Kidney epithelial cell (primary cell): ENCODE data around the gene SLC10A3. TPM values are rescaled to one million over a fixed set of nuclear protein-coding genes. Genes with fewer than 3 reads are reported as not detected.

Experiments
- DNase-seq: peaks from one replicate; pipeline ENCODE4 v3.0.0-alpha.2; 2010; ENCODE audit warnings: low read depth
- H3K27me3 ChIP-seq: 2 replicates; pipeline ENCODE4 v1.6.0; 2011; ENCODE audit warnings: low read length; ENCODE audit not compliant: control insufficient read depth, insufficient read depth
- H3K36me3 ChIP-seq: 2 replicates; pipeline ENCODE4 v1.5.1; 2011; ENCODE audit warnings: low read length; ENCODE audit not compliant: control insufficient read depth, insufficient read depth
- H3K4me3 ChIP-seq: 2 replicates; pipeline ENCODE4 v1.5.1; 2011; ENCODE audit warnings: low read depth, mild to moderate bottlenecking, control low read depth, low read length
- total RNA-seq: library from RNA; depleted of rRNA; stranded (reverse); fragments of >200 nt; gene quantifications from 2 replicates; pipeline ENCODE4 v1.2.3, GENCODE V29; 2015
- TF ChIP-seq, protein P1 (sequence below): IDR thresholded peaks from 2 replicates; pipeline ENCODE4 v1.5.1; 2011; ENCODE audit warnings: mild to moderate bottlenecking, moderate library complexity, low read length, control low read depth, inconsistent platforms; ENCODE audit not compliant: insufficient read depth, poor library complexity, severe bottlenecking

SLC10A3 gene
- total RNA-seq, 1 donor from 2014 or later: 20.3 TPM

DNA sequence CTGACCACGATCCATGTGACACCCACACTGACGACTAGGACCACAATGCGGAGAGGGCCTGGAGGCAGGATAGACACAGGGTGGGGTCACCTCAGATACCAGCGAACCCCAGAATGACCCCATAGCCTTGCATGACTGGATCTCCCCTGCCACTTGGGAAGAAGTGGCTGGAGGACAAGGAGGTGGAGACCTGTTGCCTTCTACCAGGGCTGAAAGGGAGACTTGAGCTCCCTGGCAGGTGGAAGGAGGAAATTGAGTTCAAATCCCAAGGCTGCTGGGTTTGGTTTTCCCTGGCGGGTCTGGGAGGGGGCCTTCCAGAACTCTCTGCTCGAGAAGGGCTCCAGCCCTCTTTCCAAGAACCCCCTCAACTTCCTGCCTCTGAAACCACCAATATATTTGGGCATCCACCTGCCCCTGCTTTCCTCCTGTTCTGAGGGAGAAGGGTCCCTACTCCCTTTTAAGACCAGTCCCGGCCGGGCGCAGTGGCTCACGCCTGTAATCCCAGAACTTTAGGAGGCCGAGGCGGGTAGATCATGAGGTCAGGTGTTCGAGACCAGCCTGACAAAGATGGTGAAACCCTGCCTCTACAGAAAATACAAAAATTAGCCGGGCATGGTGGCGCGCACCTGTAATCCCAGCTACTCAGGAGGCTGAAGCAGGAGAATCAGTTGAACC lies 22.6 kb upstream of the SLC10A3 start:
- Histone ChIP-seq H3K36me3 (no peaks in the 10 kb centered on the region), H3K27me3 (no peaks in the 10 kb centered on the region), H3K4me3 (no peak overlapping the region)
- TF ChIP-seq, protein P1, sequence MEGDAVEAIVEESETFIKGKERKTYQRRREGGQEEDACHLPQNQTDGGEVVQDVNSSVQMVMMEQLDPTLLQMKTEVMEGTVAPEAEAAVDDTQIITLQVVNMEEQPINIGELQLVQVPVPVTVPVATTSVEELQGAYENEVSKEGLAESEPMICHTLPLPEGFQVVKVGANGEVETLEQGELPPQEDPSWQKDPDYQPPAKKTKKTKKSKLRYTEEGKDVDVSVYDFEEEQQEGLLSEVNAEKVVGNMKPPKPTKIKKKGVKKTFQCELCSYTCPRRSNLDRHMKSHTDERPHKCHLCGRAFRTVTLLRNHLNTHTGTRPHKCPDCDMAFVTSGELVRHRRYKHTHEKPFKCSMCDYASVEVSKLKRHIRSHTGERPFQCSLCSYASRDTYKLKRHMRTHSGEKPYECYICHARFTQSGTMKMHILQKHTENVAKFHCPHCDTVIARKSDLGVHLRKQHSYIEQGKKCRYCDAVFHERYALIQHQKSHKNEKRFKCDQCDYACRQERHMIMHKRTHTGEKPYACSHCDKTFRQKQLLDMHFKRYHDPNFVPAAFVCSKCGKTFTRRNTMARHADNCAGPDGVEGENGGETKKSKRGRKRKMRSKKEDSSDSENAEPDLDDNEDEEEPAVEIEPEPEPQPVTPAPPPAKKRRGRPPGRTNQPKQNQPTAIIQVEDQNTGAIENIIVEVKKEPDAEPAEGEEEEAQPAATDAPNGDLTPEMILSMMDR: no peak
- no peak for DNase-seq

DNA sequence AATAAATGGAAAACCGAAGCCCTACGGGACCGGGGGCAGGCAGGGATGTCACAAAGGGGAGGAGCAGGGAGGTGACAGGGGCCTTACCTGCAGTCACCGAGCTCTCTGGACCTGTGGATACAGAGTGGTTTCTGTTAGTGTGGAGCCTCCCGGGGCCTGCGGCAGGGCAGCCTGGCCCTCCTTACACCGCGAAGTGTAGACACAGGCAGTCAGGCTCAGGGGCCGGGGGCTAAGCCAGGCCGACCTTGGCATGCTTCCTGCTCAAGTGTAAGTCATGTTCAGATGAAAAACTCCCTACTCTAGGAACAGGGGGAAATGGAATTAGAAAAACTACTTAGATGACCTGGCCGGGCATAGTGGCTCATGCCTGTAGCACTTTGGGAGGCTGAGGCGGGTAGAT lies 21.3 kb upstream of the SLC10A3 start:
- no peak for DNase-seq
- TF ChIP-seq, protein P1: no peak
- H3K27me3 ChIP-seq: no peaks in the 10 kb centered on the region
- H3K4me3 ChIP-seq: no peak overlapping the region
- H3K36me3 ChIP-seq: no peaks in the 10 kb centered on the region

DNA sequence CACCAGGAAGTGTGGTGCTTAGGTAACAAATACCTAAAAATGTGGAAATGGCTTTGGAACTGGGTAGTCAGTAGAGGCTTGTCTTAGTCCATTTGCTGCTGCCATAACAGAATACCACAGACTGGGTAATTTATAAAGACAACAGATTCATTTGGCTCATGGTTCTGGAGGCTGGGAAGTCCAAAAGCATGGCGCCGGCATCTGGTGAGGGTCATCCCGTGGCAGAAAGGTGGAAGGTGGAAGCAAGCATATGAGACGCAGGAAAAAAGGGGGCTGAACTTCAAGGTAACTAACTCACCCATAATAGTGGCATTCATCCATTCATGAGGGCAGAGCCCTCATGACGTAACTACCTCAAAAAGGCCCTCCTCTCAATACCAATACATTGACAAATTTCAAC lies 19.0 kb upstream of the SLC10A3 start:
- Histone ChIP-seq H3K36me3 (no peaks in the 10 kb centered on the region), H3K4me3 (no peak overlapping the region), H3K27me3 (no peaks in the 10 kb centered on the region)
- no peak for DNase-seq
- TF ChIP-seq, protein P1: no peak

DNA sequence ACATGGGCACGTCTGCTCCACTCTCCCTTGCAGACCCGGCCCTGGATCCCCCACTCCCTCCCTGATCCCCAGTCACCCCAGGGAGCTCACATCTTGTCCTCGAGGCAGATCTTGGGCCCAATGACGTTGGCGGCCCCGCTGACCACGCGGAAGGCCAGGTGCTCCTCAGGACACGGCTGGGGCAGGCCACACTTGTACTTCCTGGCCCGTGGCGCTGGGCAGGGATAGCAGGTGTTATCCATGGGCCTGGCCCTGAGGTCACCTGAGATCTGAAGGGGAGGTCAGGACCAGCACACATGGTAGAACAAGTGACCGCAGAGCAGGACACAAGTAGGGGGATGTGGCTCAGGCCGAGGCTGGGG lies 17.9 kb upstream of the SLC10A3 start:
- no peaks in the 10 kb centered on the region for H3K36me3 ChIP-seq
- TF ChIP-seq, protein P1: no peak
- DNase-seq: no peak
- H3K27me3 ChIP-seq: no peaks in the 10 kb centered on the region
- no peak overlapping the region for H3K4me3 ChIP-seq

DNA sequence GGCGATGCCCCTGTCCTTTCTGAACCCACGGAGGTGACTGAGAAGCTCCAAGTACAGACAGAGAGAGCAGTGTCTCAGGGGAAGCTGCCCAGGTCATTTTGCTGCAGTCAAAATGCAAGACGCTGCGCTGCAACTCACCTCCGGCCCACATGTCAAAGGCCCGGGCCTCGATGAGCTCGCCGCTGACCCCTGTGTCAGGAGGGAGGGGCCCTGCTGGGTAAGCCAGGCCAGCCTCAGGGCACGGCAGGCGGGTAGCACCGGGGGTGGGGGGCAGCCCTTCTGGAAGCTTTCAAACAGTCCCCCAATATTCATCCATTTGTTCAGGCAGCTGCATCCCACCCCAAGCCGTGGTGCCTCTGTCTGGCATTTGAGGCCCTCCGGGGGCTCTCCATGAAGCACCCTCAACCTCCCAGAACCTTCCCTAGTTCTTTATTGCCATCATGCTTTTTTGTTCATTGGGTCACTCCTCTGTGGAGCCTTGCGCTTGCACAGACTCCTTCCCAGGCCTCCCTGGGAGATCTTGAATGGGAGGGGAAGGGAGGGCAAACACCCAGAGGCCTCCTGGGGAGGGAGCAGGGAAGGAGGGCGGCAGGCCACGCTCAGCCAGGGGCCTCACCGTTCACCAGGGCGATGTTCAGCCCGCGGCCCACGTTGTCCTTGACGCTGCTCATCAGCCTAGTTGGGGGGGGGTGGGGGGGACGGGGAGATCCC lies 17.4 kb upstream of the SLC10A3 start:
- Histone ChIP-seq H3K27me3 (no peaks in the 10 kb centered on the region), H3K36me3 (no peaks in the 10 kb centered on the region), H3K4me3 (no peak overlapping the region)
- TF ChIP-seq, protein P1: no peak
- DNase-seq: no peak
